ENCODE data around the gene CARD11.

CARD11 gene

GRCh38 chr7:2864204-2864985, 179.3 kb downstream of the CARD11 start:
- FAIRE-seq = no peak

- no peak for FAIRE-seq
Measured at GRCh38 chr7:2863461-2864066, 180.1 kb downstream of the CARD11 start.

- no peak for FAIRE-seq
Measured at GRCh38 chr7:2862831-2863361, 180.8 kb downstream of the CARD11 start.

GRCh38 chr7:2861509-2861908, 182.2 kb downstream of the CARD11 start:
- no peak for FAIRE-seq

DNA sequence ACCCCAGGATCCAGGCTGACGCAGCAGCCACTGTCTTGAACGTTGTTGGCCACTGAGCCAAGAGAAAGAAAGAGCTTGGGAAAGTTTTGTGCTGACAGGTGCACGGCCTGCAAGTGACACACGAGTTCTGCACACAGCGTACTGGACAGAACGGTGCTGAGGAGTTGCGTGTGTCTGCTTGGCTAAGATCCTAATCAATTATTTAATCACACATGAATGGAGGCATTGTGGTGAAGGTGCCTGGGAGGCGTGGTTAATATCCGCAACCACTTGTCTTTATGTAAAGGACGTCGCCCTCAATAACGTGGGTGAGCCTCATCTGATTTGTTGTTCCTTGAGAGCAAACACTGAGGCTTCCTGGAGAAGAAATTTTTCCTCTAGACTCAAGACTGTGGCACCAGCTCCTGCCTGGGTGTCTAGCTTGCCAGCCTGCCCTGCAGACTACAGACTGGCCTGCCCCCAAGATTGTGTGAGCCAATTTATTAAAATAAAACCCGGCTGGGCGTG, 183.0 kb downstream of the CARD11 start:
- no peak for FAIRE-seq

- no peak for FAIRE-seq
Measured at GRCh38 chr7:2859952-2860351, 183.7 kb downstream of the CARD11 start.

DNA sequence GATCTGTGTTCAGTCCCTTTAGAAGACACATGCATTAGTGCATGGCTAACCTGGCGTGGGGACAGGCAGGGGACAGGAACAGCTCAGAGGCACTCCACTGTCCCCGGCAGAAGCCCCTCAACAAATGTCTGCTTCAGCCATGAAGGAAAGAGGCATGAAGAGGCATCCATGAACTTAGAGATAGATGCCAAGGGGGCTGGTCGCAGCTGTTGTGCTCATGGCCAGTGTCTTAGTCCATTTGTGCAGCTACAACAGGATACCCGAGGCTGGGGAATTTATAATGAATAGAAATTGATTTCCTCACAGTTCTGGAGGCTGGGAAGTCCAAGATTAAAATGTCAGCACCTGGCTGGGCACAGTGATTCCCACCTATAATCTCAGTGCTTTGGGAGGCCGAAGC, 185.0 kb downstream of the CARD11 start:
- FAIRE-seq = no peak

- FAIRE-seq = no peak
Measured at GRCh38 chr7:2856388-2857169, 187.1 kb downstream of the CARD11 start.
